Measurements from ENCODE around the gene PLCB3. TPM values are rescaled to one million over a fixed set of nuclear protein-coding genes. Genes with fewer than 3 reads are reported as not detected.
A peak's percentile ranks its signal among the peaks of the same experiment; 100 is the strongest.

The PLCB3 gene
- total RNA-seq, 2 donors from 2014 or later: 7.5 to 15.5 TPM

GRCh38 chr11:64231546-64231945 is 19.8 kb upstream of the PLCB3 start:
- H3K4me1 ChIP-seq: peaks cover 0 to 76% of the 10 kb centered on the region in 2 donors
- H3K36me3 ChIP-seq: peaks cover 6% of the 10 kb centered on the region
- H3K4me3 ChIP-seq: peak overlapping the region in 1 of 2 donors; percentile 77
- TF ChIP-seq CTCF (IDR thresholded peaks at IDR 0.05): no peak
- no peaks in the 10 kb centered on the region for H3K27me3 ChIP-seq
- peak overlapping the region in 1 of 2 donors; percentile 97 for H3K27ac ChIP-seq
- H3K9me3 ChIP-seq: no peaks in the 10 kb centered on the region
- DNase-seq (ENCODE audit: low spot score): no peak

DNA sequence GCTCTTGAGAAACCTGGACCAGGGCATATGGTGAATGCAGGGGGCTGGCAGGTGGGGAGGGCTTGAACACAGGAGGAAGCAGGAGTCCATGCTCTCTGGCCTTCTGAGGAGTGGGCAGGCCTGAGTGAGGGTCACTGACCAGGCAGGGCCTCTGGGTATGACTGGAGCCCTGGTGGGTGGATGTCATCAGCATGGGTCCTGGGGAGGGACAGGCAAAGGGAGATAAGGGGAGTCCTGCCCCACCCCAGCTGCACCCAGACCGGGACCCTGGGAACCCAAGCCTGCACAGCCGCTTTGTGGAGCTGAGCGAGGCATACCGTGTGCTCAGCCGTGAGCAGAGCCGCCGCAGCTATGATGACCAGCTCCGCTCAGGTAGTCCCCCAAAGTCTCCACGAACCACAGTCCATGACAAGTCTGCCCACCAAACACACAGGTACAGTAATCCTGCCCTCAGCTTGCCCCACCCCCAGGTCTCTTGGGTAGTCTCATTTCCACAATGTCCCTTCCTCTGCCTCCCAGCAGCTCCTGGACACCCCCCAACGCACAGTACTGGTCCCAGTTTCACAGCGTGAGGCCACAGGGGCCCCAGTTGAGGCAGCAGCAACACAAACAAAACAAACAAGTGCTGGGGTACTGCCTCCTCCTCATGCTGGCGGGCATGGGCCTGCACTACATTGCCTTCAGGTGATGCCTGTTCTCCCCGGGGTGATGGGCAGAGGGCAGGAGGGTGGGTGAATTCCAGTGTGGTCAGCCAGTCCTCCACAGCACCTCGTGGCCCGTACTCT is 19.0 kb upstream of the PLCB3 start:
- Histone ChIP-seq H3K27me3 (no peaks in the 10 kb centered on the region), H3K4me1 (peaks cover 0 to 76% of the 10 kb centered on the region in 2 donors), H3K36me3 (peaks cover 6% of the 10 kb centered on the region), H3K4me3 (no peak overlapping the region), H3K27ac (peak overlapping the region in 1 of 2 donors; percentile 97), H3K9me3 (no peaks in the 10 kb centered on the region)
- DNase-seq (ENCODE audit: low spot score): no peak
- TF ChIP-seq CTCF (IDR thresholded peaks at IDR 0.05): no peak

GRCh38 chr11:64232967-64233315 is 18.4 kb upstream of the PLCB3 start:
- no peaks in the 10 kb centered on the region for H3K27me3 ChIP-seq
- no peaks in the 10 kb centered on the region for H3K9me3 ChIP-seq
- peaks cover 6% of the 10 kb centered on the region for H3K36me3 ChIP-seq
- H3K27ac ChIP-seq: no peak overlapping the region
- DNase-seq (ENCODE audit: low spot score): no peak
- peaks cover 0 to 76% of the 10 kb centered on the region in 2 donors for H3K4me1 ChIP-seq
- H3K4me3 ChIP-seq: no peak overlapping the region
- TF ChIP-seq CTCF (IDR thresholded peaks at IDR 0.05): no peak

DNA sequence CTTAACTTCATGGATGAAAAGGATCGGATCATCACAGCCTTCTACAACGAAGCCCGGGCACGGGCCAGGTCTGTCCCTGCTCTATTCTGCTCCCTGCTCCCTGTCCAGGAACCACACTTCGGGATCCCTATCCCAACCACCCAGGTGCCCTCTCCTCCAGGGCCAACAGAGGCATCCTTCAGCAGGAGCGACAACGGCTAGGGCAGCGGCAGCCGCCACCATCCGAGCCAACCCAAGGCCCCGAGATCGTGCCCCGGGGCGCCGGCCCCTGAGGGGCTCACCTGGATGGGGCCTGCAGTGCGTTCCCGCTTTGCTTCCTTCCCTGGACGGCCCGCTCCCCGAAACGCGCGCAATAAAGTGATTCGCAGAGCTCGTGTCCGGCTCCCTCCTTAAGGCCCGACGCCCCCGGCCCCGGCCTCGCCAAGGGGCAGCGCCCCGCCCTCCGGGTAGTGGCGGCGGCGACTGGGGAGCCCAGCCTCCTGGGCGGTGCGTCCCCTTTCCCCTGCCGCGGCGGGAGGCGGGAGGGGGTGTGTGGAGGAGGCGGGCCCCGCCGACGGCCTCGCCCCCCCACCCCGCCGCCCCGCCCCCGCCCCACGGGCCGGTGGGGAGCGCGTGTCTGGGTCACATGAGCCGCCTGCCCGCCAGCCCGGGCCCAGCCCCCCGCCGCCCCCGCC is 17.3 kb upstream of the PLCB3 start, which contains the start of gene VEGFB:
Gene VEGFB (plus strand): TSS at position 672 of the 674 bp plus-strand sequence. CDS start 250 bp downstream, outside the sequence.
- Histone ChIP-seq H3K27ac (peak within 1 kb of the TSS; percentile 89 to 90), H3K4me1 (peaks cover 0 to 73% of the 10 kb centered on the region in 2 donors), H3K27me3 (no peaks in the 10 kb centered on the region), H3K36me3 (peaks cover 6% of the 10 kb centered on the region), H3K4me3 (peak within 1 kb of the TSS; percentile 69 to 75), H3K9me3 (no peaks in the 10 kb centered on the region)
- no peak for DNase-seq (ENCODE audit: low spot score)
- TF ChIP-seq CTCF (IDR thresholded peaks at IDR 0.05): no peak

- no peak for TF ChIP-seq CTCF (IDR thresholded peaks at IDR 0.05)
- H3K4me1 ChIP-seq: peaks cover 0 to 67% of the 10 kb centered on the region in 2 donors
- DNase-seq (ENCODE audit: low spot score): no peak
- peaks cover 6% of the 10 kb centered on the region for H3K36me3 ChIP-seq
- peak overlapping the region; percentile 89 to 90 for H3K27ac ChIP-seq
- no peaks in the 10 kb centered on the region for H3K9me3 ChIP-seq
- H3K4me3 ChIP-seq: peak overlapping the region; percentile 69 to 75
- no peaks in the 10 kb centered on the region for H3K27me3 ChIP-seq
Observed at GRCh38 chr11:64234647-64235379, 16.5 kb upstream of the PLCB3 start.

Data from right atrium auricular region (tissue), 2 donors.